Left ventricle myocardium superior (tissue), 1 donor: ENCODE measurements around the gene AHCYL2. TPM values are rescaled to one million over a fixed set of nuclear protein-coding genes. Genes with fewer than 3 reads are reported as not detected.
A peak's percentile ranks its signal among the peaks of the same experiment; 100 is the strongest.
"Not testable (repeated sequence)": the region's sequence is repeated elsewhere in the genome, so short reads cannot be mapped to it uniquely, and the experiment has no call there.

ENCODE experiments used
- ATAC-seq: fragments of 200-7000 bp; cut with Tn5 transposase; one replicate; pipeline ENCODE4 v1.9.1; 2020; ENCODE audit warnings: mild to moderate bottlenecking, moderate library complexity
- DNase-seq: peaks from one replicate; pipeline ENCODE4 v3.0.0-alpha.2; 2020
- intact Hi-C: fragments of 100-400 bp; cut with micrococcal nuclease; formaldehyde crosslinking; loops from one replicate; pipeline ENCODE4 v1.11.0; 2022
- total RNA-seq: library from RNA; stranded (reverse); fragmentation: NEBNext Ultra II Directional; extraction: Animal tissue kit (Norgen Biotek cat#: 25700); gene quantifications from one replicate; pipeline ENCODE4 v1.2.1, GENCODE V29; 2021
- donor health status: DM: no; HTN: yes; CAD: no; lungs with severe emphysema.

The AHCYL2 gene
- total RNA-seq, 1 donor from 2014 or later = 4.3 TPM

DNA sequence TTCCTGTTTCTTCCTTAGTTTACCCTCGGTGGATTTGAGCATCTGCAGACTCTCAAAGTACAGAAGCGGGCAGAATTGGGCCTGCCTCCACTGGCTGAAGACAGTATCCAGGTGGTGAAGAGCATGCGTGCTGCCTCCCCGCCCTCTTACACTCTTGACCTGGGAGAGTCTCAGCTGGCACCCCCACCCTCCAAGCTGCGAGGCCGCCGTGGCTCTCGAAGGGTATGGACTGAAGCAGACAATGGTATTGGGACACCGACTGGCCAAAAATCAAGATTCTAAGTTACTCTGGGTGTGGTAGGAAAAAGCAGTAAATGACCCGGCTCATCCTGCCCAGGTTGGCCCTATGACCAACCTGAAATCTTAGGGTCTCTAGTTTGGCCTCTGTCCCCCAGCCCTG is 231.6 kb downstream of the AHCYL2 start:
- intact Hi-C loops = no loop called here
- DNase-seq = no peak
- ATAC-seq = no peak

DNA sequence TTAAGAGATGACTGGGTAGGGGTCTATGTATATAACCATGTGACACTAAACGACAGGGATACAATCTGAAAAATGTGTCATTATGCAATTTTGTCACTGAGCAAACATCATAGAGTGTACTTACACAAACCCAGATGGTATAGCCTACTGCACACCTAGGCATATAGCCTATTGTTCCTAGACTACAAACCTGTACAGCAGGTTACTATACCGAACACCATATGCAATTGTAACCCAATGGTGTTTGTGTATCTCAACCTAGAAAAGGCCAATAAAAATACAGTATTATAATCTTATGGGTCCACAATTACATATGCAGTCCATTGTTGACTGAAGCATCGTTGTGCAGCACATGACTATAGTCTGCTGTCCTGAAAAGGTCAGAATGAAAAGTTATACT is 232.3 kb downstream of the AHCYL2 start:
- ATAC-seq = no peak
- intact Hi-C loops = no loop called here
- DNase-seq = no peak

DNA sequence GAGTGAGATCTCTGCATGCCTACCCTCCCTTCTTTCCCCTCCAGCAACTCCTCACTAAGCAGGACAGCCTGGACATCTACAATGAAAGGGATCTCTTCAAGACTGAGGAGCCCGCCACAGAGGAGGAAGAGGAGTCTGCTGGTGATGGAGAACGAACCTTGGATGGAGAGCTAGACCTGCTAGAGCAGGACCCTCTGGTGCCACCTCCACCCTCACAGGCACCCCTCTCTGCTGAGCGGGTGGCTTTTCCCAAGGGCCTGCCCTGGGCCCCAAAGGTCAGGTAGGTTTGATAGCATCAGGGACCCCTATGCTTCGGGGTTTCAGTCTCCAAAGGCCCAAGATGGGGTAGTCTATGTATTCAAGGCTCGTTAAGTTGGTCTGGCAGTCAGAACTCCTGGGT is 233.3 kb downstream of the AHCYL2 start:
- intact Hi-C loops = no loop called here
- ATAC-seq (no peak), DNase-seq (no peak)

DNA sequence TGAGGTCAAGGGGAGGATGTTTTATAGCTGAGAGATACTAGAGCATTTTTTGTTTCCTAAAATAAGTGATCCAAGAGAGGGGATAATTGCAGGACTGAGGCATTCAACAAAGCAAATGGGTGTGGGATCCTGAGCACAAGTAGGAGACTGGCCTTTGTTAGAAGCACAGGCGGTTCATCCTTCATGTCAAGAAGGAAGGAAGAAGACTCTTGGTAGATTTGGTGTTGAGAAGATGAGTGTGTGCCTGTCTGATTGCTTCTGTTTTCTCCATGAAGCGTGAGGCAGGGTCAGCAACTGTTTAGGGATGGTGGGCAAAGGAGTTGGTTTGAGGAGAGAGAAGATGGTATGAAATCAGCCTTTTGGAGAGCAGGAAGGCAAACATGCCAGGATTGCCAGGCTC is 237.0 kb downstream of the AHCYL2 start:
- intact Hi-C loops = no loop called here
- ATAC-seq (no peak), DNase-seq (no peak)

DNA sequence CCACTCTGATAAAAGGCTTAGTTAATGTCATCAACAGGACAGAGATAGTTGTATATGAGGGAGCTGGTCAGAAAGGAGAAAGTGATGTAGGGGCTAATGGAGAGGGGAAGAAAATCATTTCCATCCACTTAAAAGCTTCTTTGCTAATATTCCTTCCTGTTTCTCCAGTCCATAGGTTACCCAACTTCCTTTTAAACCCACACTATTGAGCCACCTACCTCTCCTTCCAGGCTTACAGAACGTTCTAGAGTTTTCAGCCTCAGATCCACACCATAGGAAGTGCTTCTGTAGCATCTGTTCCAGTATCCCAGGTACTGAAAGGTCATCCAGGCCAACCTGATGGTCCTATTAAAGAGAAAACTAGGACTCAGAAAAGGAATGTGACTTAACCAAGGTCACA is 237.6 kb downstream of the AHCYL2 start:
- intact Hi-C loops = no loop called here
- DNase-seq = no peak
- ATAC-seq = no peak

DNA sequence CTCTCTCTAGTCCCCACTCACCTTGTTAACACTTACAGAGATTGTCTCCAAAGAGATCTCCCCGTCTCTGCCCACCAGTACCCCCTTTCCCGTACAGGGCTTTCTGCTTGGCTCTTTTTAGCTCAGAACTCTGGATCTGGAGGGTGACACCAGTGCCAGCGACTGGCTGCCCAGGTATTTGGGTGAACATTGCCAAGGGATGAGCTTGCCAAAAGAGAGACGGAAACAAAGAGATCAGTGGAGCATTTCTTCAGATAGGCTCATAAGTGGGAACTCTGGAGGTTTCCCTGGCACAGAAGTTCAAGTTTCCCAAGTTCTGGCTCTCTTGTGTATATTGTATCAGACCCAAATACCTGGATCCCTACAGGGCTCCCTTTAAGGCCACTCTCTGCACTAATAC is 239.4 kb downstream of the AHCYL2 start:
- intact Hi-C loops = no loop called here
- ATAC-seq (peak; percentile 64), DNase-seq (no peak)

DNA sequence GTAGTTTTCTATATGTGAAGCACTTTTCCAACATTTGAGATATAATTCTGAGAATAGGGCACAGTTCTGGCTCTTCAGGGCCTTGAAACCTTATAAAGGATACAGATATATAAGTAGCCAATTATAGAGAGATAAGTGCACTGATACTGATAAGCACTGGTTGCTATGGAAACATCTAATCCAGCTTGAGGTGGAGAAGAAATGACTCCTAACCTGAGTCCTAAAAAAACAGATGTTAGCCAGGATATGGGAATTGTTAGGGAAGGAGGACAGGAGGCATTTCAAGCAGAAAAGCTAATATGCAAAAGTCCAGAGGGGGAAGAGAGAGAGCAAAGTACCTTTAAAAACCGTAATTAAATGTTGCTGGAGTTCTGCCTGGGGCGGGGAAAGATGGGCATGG is 240.2 kb downstream of the AHCYL2 start:
- intact Hi-C loops = no loop called here
- DNase-seq (no peak), ATAC-seq (no peak)

DNA sequence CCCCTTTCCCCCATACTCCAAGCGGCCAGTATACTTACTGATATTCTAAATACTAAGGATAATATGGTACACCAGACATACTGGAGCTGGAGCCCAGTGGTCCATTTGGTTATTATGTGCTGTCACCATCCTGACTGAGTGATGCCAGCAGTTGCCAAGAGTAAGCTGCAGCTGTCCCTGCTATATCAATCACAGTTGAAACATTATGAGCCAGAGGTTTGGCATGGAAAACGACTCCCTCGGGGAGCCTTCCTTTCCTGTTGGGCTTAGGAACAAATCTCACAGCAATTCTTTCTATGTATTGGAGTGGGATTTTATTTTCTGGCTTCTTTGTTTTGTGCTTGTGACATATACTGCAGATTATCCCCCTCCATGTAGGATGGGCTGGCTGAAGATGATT is 242.0 kb downstream of the AHCYL2 start:
- ATAC-seq = peak; percentile 25
- DNase-seq = no peak
- intact Hi-C loops = no loop called here

DNA sequence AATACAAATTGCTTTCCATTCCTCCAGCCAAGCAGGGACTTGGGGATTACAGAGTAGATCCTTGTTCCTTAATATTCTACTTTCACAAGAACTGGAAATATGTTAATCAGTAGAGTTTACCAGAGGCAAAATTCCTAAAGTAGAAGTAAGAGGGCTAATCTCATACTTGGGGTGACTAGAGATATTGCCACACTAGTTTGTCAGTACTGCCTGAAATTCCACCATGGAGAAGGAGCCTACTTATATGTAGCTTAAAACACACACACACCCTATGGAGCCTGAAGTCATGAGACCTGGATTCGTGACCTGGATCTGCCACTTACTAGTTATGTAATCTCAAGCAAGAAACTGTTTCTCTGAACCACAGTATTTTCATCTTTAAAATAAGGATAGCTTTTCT is 243.3 kb downstream of the AHCYL2 start:
- ATAC-seq (no peak), DNase-seq (no peak)
- intact Hi-C loops = no loop called here

DNA sequence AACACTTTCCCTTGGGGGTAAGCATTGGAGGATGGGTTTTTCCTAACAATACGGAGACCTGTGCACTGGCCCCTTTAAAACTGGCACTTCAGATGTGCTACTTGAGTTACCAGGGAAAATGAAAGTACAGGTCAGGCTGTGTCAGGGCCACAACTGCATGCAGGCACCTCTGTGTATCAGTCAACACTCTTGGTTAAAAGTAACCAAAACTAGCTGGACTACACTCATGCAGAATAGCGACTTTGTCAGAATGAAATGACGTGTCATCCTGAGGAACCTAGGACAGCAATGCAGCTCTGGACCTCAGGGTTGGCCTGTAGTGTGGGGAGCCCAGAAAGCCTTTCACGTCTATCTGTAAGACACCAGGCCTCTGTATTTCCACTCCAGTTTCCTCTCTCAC is 243.7 kb downstream of the AHCYL2 start:
- intact Hi-C loops = no loop called here
- DNase-seq (no peak), ATAC-seq (peak; percentile 57)

DNA sequence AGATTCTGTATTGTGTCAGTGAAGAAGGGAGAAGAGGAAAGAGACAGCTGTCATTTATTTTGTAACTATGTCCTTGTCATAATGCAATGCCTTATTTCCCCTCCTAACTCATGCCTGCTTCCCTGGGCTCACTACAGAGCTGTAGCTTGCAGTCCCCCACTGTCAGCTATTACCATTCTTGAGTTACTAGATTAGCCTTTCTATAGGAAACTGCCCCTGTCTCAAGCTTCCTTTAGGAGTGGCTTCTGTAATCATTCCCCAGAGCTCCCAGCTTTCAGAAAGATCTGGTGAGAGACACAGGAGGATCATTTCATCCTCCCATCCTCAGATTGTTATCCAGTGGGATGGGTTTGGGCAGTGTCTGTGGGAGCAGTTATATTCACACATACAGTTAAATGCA is 245.1 kb downstream of the AHCYL2 start:
- ATAC-seq = no peak
- intact Hi-C loops = no loop called here
- no peak for DNase-seq

DNA sequence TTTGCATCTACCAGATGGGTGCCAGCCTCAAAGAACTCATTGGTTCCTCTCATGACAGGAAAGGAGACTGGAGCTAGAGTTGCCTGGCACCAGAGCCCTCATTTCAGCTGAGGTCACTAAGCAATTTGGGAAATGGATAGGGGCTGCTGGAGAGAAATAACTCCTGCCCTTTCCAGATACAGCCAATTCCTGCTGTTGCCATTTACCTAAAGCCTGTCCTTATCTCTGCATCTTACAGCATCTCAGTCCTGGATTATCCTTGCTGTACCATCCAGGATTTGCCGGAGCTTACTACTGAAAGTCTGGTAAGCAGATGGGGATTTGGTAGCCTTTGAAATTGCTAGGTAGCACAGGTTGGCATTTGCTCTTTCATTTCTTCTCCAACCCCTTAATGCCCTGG is 245.6 kb downstream of the AHCYL2 start:
- intact Hi-C loops = no loop called here
- ATAC-seq (no peak), DNase-seq (no peak)

DNA sequence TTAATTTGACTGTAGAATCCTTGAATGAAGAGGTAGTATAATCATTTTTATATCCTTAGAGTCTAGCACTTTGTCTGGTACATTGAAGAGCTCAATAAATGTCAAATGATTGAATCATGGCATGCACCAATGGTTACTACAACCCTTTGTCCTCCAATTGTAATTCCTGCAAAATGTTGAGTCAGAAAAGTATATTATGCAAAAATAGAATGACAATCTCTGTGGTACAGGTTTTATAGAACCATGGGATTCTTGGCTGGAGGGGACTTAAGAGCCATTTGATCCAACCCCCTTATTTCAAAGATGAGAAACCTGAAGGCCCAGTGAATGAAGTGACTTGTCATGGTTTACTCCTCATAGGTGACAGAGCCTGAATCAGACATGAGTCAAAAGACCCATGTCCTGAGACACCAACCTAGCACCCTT is 246.6 kb downstream of the AHCYL2 start:
- no peak for ATAC-seq
- intact Hi-C loops = no loop called here
- DNase-seq = no peak

DNA sequence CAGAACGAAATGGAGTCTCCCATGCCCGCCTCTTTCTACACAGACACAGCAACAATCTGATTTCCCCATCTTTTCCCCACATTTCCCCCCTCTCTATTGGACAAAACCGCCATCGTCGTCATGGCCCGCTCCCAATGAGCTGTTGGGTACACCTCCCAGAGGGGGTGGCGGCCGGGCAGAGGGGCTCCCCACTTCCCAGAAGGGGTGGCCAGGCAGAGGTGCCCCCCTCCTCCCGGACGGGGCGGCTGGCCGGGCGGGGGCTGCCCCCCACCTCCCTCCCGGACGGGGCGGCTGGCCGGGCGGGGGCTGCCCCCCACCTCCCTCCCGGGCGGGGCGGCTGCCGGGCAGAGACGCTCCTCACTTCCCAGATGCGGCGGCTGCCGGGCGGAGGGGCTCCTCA is 251.1 kb downstream of the AHCYL2 start:
- intact Hi-C loops, ATAC-seq, DNase-seq: not testable (repeated sequence)

DNA sequence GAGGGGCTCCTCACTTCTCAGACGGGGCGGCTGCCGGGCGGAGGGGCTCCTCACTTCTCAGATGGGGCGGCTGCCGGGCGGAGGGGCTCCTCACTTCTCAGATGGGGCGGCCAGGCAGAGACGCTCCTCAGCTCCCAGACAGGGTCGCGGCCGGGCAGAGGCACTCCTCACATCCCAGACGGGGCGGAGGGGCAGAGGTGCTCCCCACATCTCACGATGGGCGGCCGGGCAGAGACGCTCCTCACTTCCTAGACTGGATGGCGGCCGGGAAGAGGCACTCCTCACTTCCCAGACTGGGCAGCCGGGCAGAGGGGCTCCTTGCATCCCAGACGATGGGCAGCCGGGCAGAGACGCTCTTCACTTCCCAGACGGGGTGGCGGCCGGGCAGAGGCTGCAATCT is 251.6 kb downstream of the AHCYL2 start:
- intact Hi-C loops = not testable (repeated sequence)

More for the DNA sequence above, 251.6 kb downstream of the AHCYL2 start:
- not testable (repeated sequence) for ATAC-seq, DNase-seq

Other genes with a start within 250 kb of the AHCYL2 start
- 38.0 TPM for gene TNPO3, start 169.9 kb upstream of the AHCYL2 start, total RNA-seq
- 15.1 TPM for gene TSPAN33, start 80.3 kb upstream of the AHCYL2 start, total RNA-seq
- gene SMO, start 36.4 kb upstream of the AHCYL2 start, total RNA-seq = 5.0 TPM
- gene STRIP2, start 209.4 kb downstream of the AHCYL2 start, total RNA-seq = 23.3 TPM